ENCODE results near the gene PAPSS1.

DNA sequence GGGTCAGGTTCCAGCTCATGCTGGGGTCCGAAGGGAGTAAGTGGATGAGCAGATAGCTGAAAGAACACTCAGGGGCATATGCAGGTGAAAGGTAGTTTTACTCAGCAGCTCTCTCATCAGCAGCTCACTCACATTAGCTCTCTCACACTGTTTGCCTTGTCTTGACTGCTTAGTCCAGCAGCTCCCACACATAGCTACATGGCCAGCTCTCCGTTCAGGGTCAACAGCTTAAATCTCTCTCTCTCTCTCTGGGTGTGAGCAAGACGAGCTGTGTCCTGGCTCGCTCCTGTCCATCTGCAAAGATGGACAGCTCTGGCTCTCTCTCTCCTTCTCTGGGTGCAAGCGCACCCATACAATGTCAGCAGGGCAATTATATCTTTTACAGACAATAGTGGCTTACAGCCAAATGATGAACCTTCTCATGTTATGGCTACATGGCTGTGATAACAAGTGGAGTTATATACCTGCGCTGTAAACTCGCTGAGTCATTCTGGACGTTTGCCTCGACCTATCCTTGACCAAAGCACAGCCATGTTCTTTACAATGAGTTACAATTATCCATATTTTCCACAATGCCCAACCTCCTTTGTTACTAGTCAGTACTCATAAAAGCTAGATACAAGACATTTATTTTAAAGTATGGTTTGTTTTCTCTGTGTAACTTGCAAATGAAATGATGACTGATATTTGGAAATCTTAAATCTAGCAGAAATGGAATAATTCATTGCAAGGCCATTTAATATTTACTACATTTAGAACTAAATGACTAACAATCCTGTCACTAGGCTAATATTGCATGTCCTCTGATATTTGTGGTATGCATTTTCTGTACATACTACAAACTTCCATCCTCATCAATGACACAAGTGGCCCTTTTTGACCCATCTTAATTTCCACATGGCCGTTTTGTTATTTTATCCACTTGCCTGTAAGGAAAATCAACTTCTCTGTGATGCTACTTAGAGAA is 9.3 kb downstream of the PAPSS1 start:
- no peak for TF ChIP-seq POLR2A (IDR thresholded peaks at IDR 0.05)
- TF ChIP-seq, protein P1, sequence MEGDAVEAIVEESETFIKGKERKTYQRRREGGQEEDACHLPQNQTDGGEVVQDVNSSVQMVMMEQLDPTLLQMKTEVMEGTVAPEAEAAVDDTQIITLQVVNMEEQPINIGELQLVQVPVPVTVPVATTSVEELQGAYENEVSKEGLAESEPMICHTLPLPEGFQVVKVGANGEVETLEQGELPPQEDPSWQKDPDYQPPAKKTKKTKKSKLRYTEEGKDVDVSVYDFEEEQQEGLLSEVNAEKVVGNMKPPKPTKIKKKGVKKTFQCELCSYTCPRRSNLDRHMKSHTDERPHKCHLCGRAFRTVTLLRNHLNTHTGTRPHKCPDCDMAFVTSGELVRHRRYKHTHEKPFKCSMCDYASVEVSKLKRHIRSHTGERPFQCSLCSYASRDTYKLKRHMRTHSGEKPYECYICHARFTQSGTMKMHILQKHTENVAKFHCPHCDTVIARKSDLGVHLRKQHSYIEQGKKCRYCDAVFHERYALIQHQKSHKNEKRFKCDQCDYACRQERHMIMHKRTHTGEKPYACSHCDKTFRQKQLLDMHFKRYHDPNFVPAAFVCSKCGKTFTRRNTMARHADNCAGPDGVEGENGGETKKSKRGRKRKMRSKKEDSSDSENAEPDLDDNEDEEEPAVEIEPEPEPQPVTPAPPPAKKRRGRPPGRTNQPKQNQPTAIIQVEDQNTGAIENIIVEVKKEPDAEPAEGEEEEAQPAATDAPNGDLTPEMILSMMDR (IDR thresholded peaks at IDR 0.05), result no peak
